Endodermal cell (in vitro differentiated cells): ENCODE results near the gene IRF3. TPM values are rescaled to one million over a fixed set of nuclear protein-coding genes. Genes with fewer than 3 reads are reported as not detected.

Source experiments
- DNase-seq: peaks from one replicate; pipeline ENCODE4 v3.0.0-alpha.2; 2017
- H3K27ac ChIP-seq: 2 replicates; pipeline ENCODE4 v1.5.1; 2013; ENCODE audit warnings: mild to moderate bottlenecking, low read depth, low read length, moderate library complexity
- H3K27me3 ChIP-seq: 2 replicates; pipeline ENCODE4 v1.6.1; 2013; ENCODE audit warnings: mild to moderate bottlenecking, low read length, moderate library complexity; ENCODE audit not compliant: insufficient read depth, control insufficient read depth, poor library complexity, severe bottlenecking
- H3K36me3 ChIP-seq: 2 replicates; pipeline ENCODE4 v1.7.0; 2013; ENCODE audit warnings: mild to moderate bottlenecking, low read length, moderate library complexity; ENCODE audit not compliant: control insufficient read depth, insufficient read depth
- H3K4me1 ChIP-seq: one replicate; pipeline ENCODE4 v1.7.0; 2013; ENCODE audit warnings: low read length; ENCODE audit not compliant: control insufficient read depth, insufficient read depth
- H3K4me3 ChIP-seq: 2 replicates; pipeline ENCODE4 v1.5.1; 2013; ENCODE audit warnings: mild to moderate bottlenecking, low read length, moderate library complexity
- H3K9ac ChIP-seq: 2 replicates; pipeline ENCODE4 v1.6.1; 2013; ENCODE audit warnings: mild to moderate bottlenecking, low read length, moderate library complexity; ENCODE audit not compliant: poor library complexity, severe bottlenecking; ENCODE audit errors: extremely low read depth
- H3K9me3 ChIP-seq: 2 replicates; pipeline ENCODE4 v1.6.1; 2013; ENCODE audit warnings: mild to moderate bottlenecking, low read length, moderate library complexity; ENCODE audit not compliant: control insufficient read depth
- H3K27ac Mint-ChIP-seq: 2 replicates; pipeline ENCODE4 v1.8.0; 2020; ENCODE audit warnings: mixed read lengths
- H3K27me3 Mint-ChIP-seq: 2 replicates; pipeline ENCODE4 v1.8.0; 2021; ENCODE audit warnings: mild to moderate bottlenecking, mixed read lengths; ENCODE audit not compliant: insufficient read depth
- H3K36me3 Mint-ChIP-seq: 2 replicates; pipeline ENCODE4 v1.8.0; 2020; ENCODE audit warnings: low read depth, mixed read lengths
- H3K4me1 Mint-ChIP-seq: 2 replicates; pipeline ENCODE4 v1.8.0; 2020; ENCODE audit warnings: mixed read lengths
- H3K4me3 Mint-ChIP-seq: 2 replicates; pipeline ENCODE4 v1.8.0; 2020; ENCODE audit warnings: mild to moderate bottlenecking, moderate library complexity, mixed read lengths
- H3K9me3 Mint-ChIP-seq: 2 replicates; pipeline ENCODE4 v1.8.0; 2020; ENCODE audit warnings: mild to moderate bottlenecking, mixed read lengths
- CTCF ChIP-seq: fragments of 200-600 bp; sonication (generic); conservative IDR thresholded peaks from 2 replicates; pipeline ENCODE4 v1.5.0; 2021; ENCODE audit warnings: antibody characterized with exemption, mild to moderate bottlenecking
- WGBS, 2 experiments: methylation state at CpG; one replicate each; pipeline versions ENCODE4 v1.1.5 to v1.1.7; 2013; ENCODE audit warnings: missing lambda C conversion rate in 2 of 2, mixed read lengths in 1 of 2; ENCODE audit not compliant: insufficient coverage in 1 of 2, insufficient read length in 1 of 2; 5-methylcytosine and 5-hydroxymethylcytosine counted together
- total RNA-seq, 2 donors: library from RNA; stranded (reverse); fragmentation: NEBNext Ultra II Directional in 1 of 2; extraction: Animal tissue kit (Norgen Biotek cat#: 25700) in 1 of 2; gene quantifications; 2 replicates in 1 of 2; 3 replicates in 1 of 2; pipeline ENCODE4 v1.2.1, GENCODE V29; 2021

IRF3 gene
- total RNA-seq, 2 donors from 2014 or later: 127 to 128 TPM

GRCh38 chr19:49676136-49676783 is 10.6 kb upstream of the IRF3 start:
- H3K27me3 Mint-ChIP-seq: no peaks in the 10 kb centered on the region
- peak overlapping the region; percentile 99 for H3K27ac ChIP-seq
- H3K36me3 Mint-ChIP-seq: peaks cover 13% of the 10 kb centered on the region
- H3K9me3 Mint-ChIP-seq: no peaks in the 10 kb centered on the region
- peaks cover 31% of the 10 kb centered on the region for H3K4me1 Mint-ChIP-seq
- DNase-seq: peak; percentile 93
- peak overlapping the region; percentile 95 for H3K9ac ChIP-seq
- H3K4me1 ChIP-seq: peaks cover 14% of the 10 kb centered on the region
- peaks cover 8% of the 10 kb centered on the region for H3K36me3 ChIP-seq
- H3K4me3 ChIP-seq: peak overlapping the region; percentile 86
- no peaks in the 10 kb centered on the region for H3K27me3 ChIP-seq
- H3K9me3 ChIP-seq: no peaks in the 10 kb centered on the region
- WGBS, 2 experiments: 0 to 1% methylated on average over 15 to 27 of the region's 27 CpGs
- peak overlapping the region; percentile 97 for H3K4me3 Mint-ChIP-seq
- no peak for TF ChIP-seq CTCF
- H3K27ac Mint-ChIP-seq: peak overlapping the region; percentile 100

GRCh38 chr19:49672131-49672919 is 6.7 kb upstream of the IRF3 start:
- H3K36me3 ChIP-seq: peaks cover 26% of the 10 kb centered on the region
- no peaks in the 10 kb centered on the region for H3K27me3 ChIP-seq
- H3K9ac ChIP-seq: peak overlapping the region; percentile 29
- H3K4me1 ChIP-seq: no peaks in the 10 kb centered on the region
- Mint-ChIP-seq H3K4me3 (peak overlapping the region; percentile 37), H3K9me3 (no peaks in the 10 kb centered on the region), H3K4me1 (peaks cover 10% of the 10 kb centered on the region), H3K27me3 (no peaks in the 10 kb centered on the region), H3K27ac (peak overlapping the region; percentile 88), H3K36me3 (peaks cover 27% of the 10 kb centered on the region)
- WGBS, 2 experiments: 35 to 49% methylated on average over 10 to 28 of the region's 28 CpGs
- H3K27ac ChIP-seq: peak overlapping the region; percentile 22
- peak; percentile 96 for DNase-seq
- H3K9me3 ChIP-seq: no peaks in the 10 kb centered on the region
- no peak overlapping the region for H3K4me3 ChIP-seq
- TF ChIP-seq CTCF: peak; percentile 96

- no peak overlapping the region for H3K27ac ChIP-seq
- H3K9ac ChIP-seq: no peak overlapping the region
- TF ChIP-seq CTCF: no peak
- Mint-ChIP-seq H3K27ac (no peak overlapping the region), H3K4me3 (no peak overlapping the region), H3K36me3 (peaks cover 29% of the 10 kb centered on the region), H3K27me3 (no peaks in the 10 kb centered on the region), H3K9me3 (no peaks in the 10 kb centered on the region), H3K4me1 (peaks cover 18% of the 10 kb centered on the region)
- no peak for DNase-seq
- 93 to 100% methylated on average over 1 to 3 of the region's 3 CpGs for WGBS, 2 experiments
- no peaks in the 10 kb centered on the region for H3K4me1 ChIP-seq
- H3K4me3 ChIP-seq: no peak overlapping the region
- H3K27me3 ChIP-seq: no peaks in the 10 kb centered on the region
- peaks cover 26% of the 10 kb centered on the region for H3K36me3 ChIP-seq
- no peaks in the 10 kb centered on the region for H3K9me3 ChIP-seq
Observed at GRCh38 chr19:49669516-49669915, 3.9 kb upstream of the IRF3 start.
